Vagina (tissue), 2 donors: ENCODE results near the gene MPI.

Experiments used
- POLR2A ChIP-seq, 2 donors: fragments of 450-650 bp; IDR thresholded peaks; one replicate each; pipeline ENCODE4 v1.6.1; 2017; ENCODE audit warnings: antibody characterized with exemption in 2 of 2, mild to moderate bottlenecking in 2 of 2, moderate library complexity in 2 of 2
- POLR2AphosphoS5 ChIP-seq, 2 donors: sonication (generic); formaldehyde crosslinking; IDR thresholded peaks; one replicate each; pipeline ENCODE4 v1.9.0; 2017; ENCODE audit warnings: antibody characterized with exemption in 2 of 2, mild to moderate bottlenecking in 2 of 2, low read depth in 1 of 2; ENCODE audit not compliant: insufficient read depth in 1 of 2
- TF ChIP-seq, protein P1 (sequence below), 3 experiments: fragments of 450-650 bp in 2 of 3; fragments of 200-600 bp in 1 of 3; sonication (generic) in 1 of 3; IDR thresholded peaks; one replicate each; pipeline ENCODE4 v1.5.1; 2017 to 2019; ENCODE audit warnings: antibody characterized with exemption in 3 of 3, mild to moderate bottlenecking in 2 of 3, moderate library complexity in 2 of 3

DNA sequence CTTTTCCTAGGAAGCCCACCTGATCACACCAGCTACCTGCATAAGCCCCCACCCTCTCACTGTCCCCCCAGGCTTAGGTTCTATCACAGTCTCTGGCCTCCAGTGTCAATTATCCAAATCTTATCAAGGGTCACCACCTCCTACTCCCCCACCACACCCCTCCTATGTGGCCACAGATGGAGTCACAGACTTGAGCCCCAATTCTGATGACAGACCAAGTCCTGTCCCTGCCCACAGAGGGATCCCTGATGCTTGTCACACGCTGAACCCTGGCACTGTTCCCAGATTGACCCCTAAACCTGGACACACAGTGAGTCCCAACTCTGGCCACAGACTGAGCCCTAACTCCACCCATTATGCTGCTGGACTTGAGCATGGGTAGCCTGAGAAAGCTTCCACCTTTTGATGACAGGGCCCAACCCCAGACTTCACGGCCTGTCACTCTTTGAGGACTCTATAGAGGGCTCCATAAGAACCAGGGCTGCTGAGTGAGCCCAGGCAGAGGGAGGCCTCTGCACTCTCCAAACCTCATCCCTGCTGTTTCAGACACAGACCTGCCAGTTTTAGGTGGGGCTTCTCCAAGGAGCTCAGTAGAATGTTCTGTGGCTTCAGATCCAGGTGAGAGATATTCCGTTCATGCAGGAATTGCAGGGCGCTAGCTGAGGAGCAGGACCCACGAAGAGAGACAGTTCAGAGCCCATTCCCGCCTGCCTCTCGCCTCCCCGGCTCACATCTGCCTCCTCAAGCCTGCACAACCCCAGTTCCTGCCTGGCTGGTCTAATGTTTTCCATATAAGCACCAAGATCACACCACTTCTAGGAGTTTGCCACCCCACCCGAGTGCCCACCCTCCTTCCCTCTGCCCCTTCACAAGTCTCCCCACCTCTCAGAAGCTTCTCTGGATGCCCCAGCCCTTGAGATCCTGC is 48.7 kb upstream of the MPI start:
- TF ChIP-seq, protein P1, sequence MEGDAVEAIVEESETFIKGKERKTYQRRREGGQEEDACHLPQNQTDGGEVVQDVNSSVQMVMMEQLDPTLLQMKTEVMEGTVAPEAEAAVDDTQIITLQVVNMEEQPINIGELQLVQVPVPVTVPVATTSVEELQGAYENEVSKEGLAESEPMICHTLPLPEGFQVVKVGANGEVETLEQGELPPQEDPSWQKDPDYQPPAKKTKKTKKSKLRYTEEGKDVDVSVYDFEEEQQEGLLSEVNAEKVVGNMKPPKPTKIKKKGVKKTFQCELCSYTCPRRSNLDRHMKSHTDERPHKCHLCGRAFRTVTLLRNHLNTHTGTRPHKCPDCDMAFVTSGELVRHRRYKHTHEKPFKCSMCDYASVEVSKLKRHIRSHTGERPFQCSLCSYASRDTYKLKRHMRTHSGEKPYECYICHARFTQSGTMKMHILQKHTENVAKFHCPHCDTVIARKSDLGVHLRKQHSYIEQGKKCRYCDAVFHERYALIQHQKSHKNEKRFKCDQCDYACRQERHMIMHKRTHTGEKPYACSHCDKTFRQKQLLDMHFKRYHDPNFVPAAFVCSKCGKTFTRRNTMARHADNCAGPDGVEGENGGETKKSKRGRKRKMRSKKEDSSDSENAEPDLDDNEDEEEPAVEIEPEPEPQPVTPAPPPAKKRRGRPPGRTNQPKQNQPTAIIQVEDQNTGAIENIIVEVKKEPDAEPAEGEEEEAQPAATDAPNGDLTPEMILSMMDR (IDR thresholded peaks at IDR 0.05), result no peak
- TF ChIP-seq POLR2A (IDR thresholded peaks at IDR 0.05), result no peak
- TF ChIP-seq POLR2AphosphoS5 (IDR thresholded peaks at IDR 0.05; ENCODE audit: insufficient read depth in 1 of 2, low read depth in 1 of 2), result no peak
